ENCODE data around the gene S100A13.

S100A13 gene

DNA sequence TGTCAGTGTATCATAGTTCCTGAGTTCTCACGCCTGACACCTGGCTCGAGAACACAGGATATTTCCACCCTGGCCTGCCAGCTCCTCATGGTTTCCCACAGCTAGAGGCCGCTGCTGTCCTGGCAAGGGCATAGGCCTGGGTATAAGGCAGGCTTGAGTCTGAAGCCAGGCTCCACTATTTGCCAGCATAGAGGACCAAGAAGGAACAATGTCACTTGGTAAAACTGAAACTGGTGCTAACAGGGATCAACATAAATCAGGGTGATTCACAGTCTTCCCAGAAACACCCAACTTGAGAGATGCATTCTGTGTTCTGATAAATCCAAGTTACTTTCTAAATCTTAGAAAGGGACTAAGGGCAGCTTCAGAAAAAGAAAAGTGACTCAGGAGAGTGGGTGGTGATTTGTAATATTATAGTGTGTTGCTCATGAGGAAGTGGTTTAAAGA is 54.7 kb downstream of the S100A13 start:
- DNase-seq (ENCODE audit: low read depth in 3 of 3, low spot score in 1 of 3), result no peak

DNA sequence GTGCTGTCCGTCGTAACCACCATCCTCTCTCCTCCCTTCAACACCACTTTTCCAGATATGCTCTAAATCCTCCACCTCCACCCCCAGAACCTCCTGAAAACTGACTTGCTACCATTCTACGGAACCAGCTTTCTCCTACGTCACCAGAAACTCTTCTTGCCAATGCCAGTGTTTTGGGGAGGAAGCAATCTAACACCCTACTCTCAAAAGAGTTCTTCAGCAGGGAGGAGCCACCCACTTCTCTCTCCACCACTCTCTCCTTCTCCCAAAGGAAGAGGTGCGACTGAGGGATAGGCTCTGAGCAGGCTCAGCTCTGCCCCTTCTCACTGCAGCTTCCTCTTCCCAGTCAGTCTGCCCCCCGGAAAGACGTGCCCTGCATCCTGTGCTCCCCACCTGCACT is 55.6 kb downstream of the S100A13 start:
- DNase-seq (ENCODE audit: low read depth in 3 of 3, low spot score in 1 of 3), result no peak

DNA sequence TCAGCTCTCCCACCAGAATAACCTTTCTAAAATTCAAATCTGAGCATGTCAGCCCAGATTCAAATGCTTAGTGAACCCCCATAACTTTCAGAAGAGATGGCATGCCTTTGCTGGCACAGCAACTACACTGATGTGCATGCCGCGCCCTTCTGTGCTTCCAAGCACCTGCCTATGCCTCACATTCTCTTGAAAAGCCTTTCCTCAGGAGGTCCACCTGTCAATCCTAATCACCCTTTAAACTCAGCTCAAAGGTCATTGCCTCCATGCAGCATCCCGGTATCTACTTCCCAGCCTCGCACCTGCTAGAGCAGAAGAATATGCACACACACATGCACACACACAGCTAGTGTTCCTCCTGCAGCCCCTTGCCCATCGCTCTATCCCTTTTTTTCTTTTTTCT is 56.4 kb downstream of the S100A13 start:
- no peak for DNase-seq (ENCODE audit: low read depth in 3 of 3, low spot score in 1 of 3)

- DNase-seq (ENCODE audit: low read depth in 3 of 3, low spot score in 1 of 3), result no peak
Measured at GRCh38 chr1:153569465-153569864, 57.8 kb downstream of the S100A13 start.
